GM12878 (cell line): ENCODE data around the gene CD52. TPM values are rescaled to one million over a fixed set of nuclear protein-coding genes. Genes with fewer than 3 reads are reported as not detected.

Source experiments
- DPF2 ChIP-seq: fragments of 450-650 bp; IDR thresholded peaks from 2 replicates; pipeline ENCODE4 v1.6.1; 2017; ENCODE audit warnings: mild to moderate bottlenecking
- HCFC1 ChIP-seq: fragments of 150-350 bp; IDR thresholded peaks from 2 replicates; pipeline ENCODE4 v1.6.1; 2014; ENCODE audit warnings: low read length
- JUND ChIP-seq: IDR thresholded peaks from 2 replicates; pipeline ENCODE4 v1.6.1; 2012; ENCODE audit warnings: low read depth, mild to moderate bottlenecking, low read length, improper control_type of control experiment, moderate library complexity
- KAT2A ChIP-seq: conservative IDR thresholded peaks from 2 replicates; pipeline ENCODE4 v1.6.1; 2011; ENCODE audit warnings: low read depth, low read length; ENCODE audit not compliant: control insufficient read depth
- NR2C2 ChIP-seq: IDR thresholded peaks from 2 replicates; pipeline ENCODE4 v1.6.1; 2011; ENCODE audit warnings: borderline replicate concordance, low read depth; ENCODE audit not compliant: control insufficient read depth, insufficient read length
- NRF1 ChIP-seq: conservative IDR thresholded peaks from 2 replicates; pipeline ENCODE4 v1.6.1; 2011; ENCODE audit warnings: mild to moderate bottlenecking, low read depth, low read length, improper control_type of control experiment
- TARDBP ChIP-seq: IDR thresholded peaks from 2 replicates; pipeline ENCODE4 v1.6.1; 2016; ENCODE audit warnings: borderline replicate concordance
- polyA plus RNA-seq, 11 experiments: library from polyadenylated mRNA; depleted of rRNA in 4 of 11; unstranded in 6 of 11; stranded (reverse) in 5 of 11; fragments of >200 nt; fragmentation: Nextera tagmentation in 4 of 11; fragmentation: Illumina TruSeq in 1 of 11; extraction: Ambion mirVana in 4 of 11; extraction: Trizol in 1 of 11; gene quantifications; 1 replicate in 1 of 11; 2 replicates in 10 of 11; pipeline versions ENCODE4 v1.2.1 to v1.2.3, GENCODE V29; 2011 to 2016; ENCODE audit warnings: inconsistent platforms in 2 of 11, missing spikeins in 2 of 11, low read depth in 1 of 11
- total RNA-seq, 4 experiments: library from RNA; depleted of rRNA in 3 of 4; stranded (reverse); fragments of >200 nt in 3 of 4; fragmentation: Illumina TruSeq in 1 of 4; extraction: Trizol in 1 of 4; gene quantifications; 2 replicates each; pipeline versions ENCODE4 v1.2.1 to v1.2.3, GENCODE V29; 2013 to 2021
- TF ChIP-seq, protein P1 (sequence below): IDR thresholded peaks from 2 replicates; pipeline ENCODE4 v1.6.1; 2012; ENCODE audit warnings: low read depth, low read length, improper control_type of control experiment
- TF ChIP-seq, protein P2 (sequence below): fragments of 450-650 bp; IDR thresholded peaks from 2 replicates; pipeline ENCODE4 v1.6.1; 2017; ENCODE audit warnings: mild to moderate bottlenecking, moderate library complexity
- TF ChIP-seq, protein P3 (sequence below): IDR thresholded peaks from 2 replicates; pipeline ENCODE4 v1.6.1; 2012; ENCODE audit warnings: mild to moderate bottlenecking, low read depth, low read length

CD52 gene
- total and polyA plus RNA-seq, 10 of the 15 experiments (the other 5 are each of a cell fraction or from before 2014, with no cell fraction given): 237 to 2,736 (median 532) TPM

GRCh38 chr1:26288311-26288941 lies 29.3 kb upstream of the CD52 start (continued):
- TF ChIP-seq JUND (no peak), TARDBP (no peak), DPF2 (0 out of 2 replicates have a peak, but pooled peaks have one; percentile 13), HCFC1 (no peak), NRF1 (no peak), NR2C2 (peak; percentile 60), KAT2A (no peak)
- TF ChIP-seq, protein P1, sequence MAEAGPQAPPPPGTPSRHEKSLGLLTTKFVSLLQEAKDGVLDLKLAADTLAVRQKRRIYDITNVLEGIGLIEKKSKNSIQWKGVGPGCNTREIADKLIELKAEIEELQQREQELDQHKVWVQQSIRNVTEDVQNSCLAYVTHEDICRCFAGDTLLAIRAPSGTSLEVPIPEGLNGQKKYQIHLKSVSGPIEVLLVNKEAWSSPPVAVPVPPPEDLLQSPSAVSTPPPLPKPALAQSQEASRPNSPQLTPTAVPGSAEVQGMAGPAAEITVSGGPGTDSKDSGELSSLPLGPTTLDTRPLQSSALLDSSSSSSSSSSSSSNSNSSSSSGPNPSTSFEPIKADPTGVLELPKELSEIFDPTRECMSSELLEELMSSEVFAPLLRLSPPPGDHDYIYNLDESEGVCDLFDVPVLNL: no peak
- TF ChIP-seq, protein P2, sequence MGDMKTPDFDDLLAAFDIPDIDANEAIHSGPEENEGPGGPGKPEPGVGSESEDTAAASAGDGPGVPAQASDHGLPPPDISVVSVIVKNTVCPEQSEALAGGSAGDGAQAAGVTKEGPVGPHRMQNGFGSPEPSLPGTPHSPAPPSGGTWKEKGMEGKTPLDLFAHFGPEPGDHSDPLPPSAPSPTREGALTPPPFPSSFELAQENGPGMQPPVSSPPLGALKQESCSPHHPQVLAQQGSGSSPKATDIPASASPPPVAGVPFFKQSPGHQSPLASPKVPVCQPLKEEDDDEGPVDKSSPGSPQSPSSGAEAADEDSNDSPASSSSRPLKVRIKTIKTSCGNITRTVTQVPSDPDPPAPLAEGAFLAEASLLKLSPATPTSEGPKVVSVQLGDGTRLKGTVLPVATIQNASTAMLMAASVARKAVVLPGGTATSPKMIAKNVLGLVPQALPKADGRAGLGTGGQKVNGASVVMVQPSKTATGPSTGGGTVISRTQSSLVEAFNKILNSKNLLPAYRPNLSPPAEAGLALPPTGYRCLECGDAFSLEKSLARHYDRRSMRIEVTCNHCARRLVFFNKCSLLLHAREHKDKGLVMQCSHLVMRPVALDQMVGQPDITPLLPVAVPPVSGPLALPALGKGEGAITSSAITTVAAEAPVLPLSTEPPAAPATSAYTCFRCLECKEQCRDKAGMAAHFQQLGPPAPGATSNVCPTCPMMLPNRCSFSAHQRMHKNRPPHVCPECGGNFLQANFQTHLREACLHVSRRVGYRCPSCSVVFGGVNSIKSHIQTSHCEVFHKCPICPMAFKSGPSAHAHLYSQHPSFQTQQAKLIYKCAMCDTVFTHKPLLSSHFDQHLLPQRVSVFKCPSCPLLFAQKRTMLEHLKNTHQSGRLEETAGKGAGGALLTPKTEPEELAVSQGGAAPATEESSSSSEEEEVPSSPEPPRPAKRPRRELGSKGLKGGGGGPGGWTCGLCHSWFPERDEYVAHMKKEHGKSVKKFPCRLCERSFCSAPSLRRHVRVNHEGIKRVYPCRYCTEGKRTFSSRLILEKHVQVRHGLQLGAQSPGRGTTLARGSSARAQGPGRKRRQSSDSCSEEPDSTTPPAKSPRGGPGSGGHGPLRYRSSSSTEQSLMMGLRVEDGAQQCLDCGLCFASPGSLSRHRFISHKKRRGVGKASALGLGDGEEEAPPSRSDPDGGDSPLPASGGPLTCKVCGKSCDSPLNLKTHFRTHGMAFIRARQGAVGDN: no peak
- TF ChIP-seq, protein P3, sequence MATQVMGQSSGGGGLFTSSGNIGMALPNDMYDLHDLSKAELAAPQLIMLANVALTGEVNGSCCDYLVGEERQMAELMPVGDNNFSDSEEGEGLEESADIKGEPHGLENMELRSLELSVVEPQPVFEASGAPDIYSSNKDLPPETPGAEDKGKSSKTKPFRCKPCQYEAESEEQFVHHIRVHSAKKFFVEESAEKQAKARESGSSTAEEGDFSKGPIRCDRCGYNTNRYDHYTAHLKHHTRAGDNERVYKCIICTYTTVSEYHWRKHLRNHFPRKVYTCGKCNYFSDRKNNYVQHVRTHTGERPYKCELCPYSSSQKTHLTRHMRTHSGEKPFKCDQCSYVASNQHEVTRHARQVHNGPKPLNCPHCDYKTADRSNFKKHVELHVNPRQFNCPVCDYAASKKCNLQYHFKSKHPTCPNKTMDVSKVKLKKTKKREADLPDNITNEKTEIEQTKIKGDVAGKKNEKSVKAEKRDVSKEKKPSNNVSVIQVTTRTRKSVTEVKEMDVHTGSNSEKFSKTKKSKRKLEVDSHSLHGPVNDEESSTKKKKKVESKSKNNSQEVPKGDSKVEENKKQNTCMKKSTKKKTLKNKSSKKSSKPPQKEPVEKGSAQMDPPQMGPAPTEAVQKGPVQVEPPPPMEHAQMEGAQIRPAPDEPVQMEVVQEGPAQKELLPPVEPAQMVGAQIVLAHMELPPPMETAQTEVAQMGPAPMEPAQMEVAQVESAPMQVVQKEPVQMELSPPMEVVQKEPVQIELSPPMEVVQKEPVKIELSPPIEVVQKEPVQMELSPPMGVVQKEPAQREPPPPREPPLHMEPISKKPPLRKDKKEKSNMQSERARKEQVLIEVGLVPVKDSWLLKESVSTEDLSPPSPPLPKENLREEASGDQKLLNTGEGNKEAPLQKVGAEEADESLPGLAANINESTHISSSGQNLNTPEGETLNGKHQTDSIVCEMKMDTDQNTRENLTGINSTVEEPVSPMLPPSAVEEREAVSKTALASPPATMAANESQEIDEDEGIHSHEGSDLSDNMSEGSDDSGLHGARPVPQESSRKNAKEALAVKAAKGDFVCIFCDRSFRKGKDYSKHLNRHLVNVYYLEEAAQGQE: no peak
